ENCODE measurements around the gene PDGFA.

PDGFA gene

DNA sequence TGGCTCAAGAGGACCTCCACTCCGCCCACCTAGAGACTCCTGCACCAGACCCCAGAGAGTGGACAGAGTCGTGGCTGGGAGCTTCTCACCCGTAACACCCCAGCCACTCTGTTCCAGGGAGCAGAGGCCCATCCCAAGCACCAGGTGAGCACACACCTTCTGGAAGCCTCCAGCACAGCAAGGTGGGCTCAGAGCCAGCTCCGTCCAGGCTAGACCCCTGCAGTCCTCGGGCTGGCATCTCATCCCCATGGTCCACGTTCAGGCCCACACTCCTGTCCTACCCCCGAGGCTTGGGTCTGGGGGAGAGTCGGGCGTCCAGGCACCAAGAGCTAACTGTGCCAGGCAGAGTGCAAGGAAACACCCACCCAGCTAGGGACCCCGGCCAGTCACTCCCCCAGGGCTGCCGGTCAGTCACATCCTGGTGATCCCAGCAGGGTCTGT lies 13.2 kb downstream of the PDGFA start:
- H3K4me3 ChIP-seq (ENCODE audit: low read depth, low read length), result no peak overlapping the region
- DNase-seq (ENCODE audit: low read depth), result no peak
- no peak for TF ChIP-seq CTCF (IDR thresholded peaks at IDR 0.05; ENCODE audit: control insufficient read depth, extremely low read depth, insufficient read depth)

DNA sequence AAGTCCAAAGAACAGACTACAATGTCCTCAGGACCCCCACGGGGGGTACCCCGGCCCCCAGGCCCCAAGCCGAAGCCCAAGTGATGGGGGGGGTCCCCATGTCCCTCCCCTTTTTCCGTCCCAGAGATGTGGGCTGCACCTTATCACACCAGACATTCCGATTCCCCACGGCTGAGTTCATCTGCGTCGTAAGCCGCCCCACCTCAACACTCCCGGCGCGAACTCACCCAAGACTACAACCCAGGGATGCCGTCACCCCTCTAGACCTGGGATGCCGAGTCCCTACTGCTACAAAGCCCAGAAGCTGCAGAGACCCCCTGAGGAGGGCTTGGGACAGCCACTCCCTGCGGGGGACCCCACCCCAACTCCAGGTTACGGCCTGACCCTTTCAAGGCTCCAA lies 14.5 kb downstream of the PDGFA start:
- DNase-seq (ENCODE audit: low read depth), result no peak
- TF ChIP-seq CTCF (IDR thresholded peaks at IDR 0.05; ENCODE audit: control insufficient read depth, extremely low read depth, insufficient read depth), result no peak
- H3K4me3 ChIP-seq (ENCODE audit: low read depth, low read length), result no peak overlapping the region

DNA sequence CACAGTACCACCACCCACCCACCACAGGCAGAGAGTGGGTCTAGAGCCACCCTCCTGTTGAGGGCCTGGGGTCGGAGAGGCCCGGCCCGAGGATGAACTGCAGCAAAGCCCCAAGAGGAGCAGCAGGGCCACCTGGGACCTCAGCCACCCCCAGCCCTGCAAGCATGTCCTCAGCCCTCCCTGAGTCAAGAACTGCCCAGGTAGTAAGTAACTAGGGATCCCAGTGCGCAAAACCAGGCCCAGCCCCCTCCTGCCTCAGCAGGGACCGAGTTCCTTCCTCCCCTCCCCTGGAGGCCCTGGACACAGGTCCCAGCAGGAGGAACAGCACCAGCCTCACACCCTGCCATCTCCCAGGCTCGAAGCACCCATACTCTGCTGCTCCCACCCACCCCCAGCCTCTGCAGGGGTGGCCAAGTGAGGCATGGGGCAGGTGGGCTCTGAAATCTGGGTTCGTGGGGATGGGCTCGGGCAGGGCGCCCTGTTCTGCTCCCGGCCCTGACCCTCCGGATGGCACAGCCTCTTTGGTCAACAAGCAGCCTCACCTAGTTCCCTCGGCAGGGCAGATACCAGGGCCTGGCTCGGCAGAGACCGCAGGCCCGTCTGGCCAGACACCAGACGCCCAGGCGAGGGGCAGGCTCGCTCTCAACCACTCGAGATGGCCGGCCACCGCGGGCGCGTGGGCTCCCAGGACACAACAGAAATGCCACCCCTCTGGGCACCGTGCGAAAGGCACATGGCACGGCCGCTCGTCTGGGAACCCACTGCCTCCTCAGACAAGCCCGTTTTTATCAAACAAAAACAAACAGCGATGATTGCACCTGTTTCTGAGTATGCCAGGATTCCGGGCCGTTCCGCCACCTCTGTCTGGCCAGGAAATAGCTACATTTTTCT lies 15.2 kb downstream of the PDGFA start:
- TF ChIP-seq CTCF (IDR thresholded peaks at IDR 0.05; ENCODE audit: control insufficient read depth, extremely low read depth, insufficient read depth), result no peak
- DNase-seq (ENCODE audit: low read depth), result no peak
- H3K4me3 ChIP-seq (ENCODE audit: low read depth, low read length), result no peak overlapping the region

DNA sequence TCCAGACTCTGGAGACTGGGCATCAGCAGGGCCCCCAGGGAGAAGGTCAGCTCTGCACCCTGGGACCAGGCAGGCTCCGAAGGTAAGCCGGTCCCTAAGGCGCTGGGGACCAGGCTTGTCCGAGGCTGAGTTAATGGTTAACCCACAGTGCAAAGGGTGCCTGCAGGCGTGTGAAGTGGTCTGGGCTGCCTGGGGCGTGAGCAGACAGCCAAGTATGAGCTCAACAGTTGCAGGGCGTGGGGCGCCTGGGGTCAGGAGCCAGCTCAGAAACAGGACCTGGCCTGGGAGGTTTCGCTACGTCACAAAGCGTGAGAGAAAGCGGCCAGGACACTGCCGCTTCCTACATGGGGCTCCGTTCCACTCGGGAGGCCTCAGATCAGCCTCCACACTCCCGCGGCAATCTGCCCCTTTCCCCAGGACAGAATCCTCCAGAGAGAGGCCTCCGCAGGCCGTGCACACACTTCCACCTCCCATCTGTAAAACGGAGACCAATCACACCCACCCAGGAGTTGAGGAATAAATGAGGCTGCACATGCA lies 16.0 kb downstream of the PDGFA start:
- no peak for DNase-seq (ENCODE audit: low read depth)
- no peak for TF ChIP-seq CTCF (IDR thresholded peaks at IDR 0.05; ENCODE audit: control insufficient read depth, extremely low read depth, insufficient read depth)
- H3K4me3 ChIP-seq (ENCODE audit: low read depth, low read length), result no peak overlapping the region

GRCh38 chr7:502296-502695 lies 17.4 kb downstream of the PDGFA start:
- no peak for TF ChIP-seq CTCF (IDR thresholded peaks at IDR 0.05; ENCODE audit: control insufficient read depth, extremely low read depth, insufficient read depth)
- no peak for DNase-seq (ENCODE audit: low read depth)
- no peak overlapping the region for H3K4me3 ChIP-seq (ENCODE audit: low read depth, low read length)

DNA sequence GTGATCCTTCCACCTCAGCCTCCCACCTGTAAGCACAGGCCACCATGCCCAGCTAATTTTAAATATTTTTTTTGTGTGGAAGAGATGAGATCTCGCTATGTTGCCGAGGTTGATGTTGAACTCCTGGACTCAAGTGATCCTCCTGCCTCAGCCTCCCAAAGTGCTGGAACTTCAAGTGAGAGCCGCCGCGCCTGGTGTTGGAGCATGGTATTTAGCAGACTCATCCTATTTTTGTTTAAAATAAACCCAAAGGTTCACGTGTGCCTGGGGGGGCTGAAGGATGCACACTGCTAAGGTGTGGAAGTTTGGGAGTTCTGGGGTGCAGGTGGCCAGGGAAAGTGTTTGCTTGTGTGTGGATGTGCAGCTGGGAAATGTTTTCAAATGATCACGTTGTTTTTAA lies 18.1 kb downstream of the PDGFA start:
- TF ChIP-seq CTCF (IDR thresholded peaks at IDR 0.05; ENCODE audit: control insufficient read depth, extremely low read depth, insufficient read depth), result no peak
- no peak overlapping the region for H3K4me3 ChIP-seq (ENCODE audit: low read depth, low read length)
- DNase-seq (ENCODE audit: low read depth), result no peak
